SK-N-SH treated with all-trans-retinoic acid at 6 μM for 48 hours (cell line): ENCODE results near the gene FHOD3.

Experiments
- ATAC-seq: fragments of 200-7000 bp; cut with Tn5 transposase; 3 replicates; pipeline ENCODE4 v1.9.1; 2020; ENCODE audit warnings: mild to moderate bottlenecking, moderate library complexity
- ARNTL ChIP-seq: fragments of 450-650 bp; formaldehyde crosslinking; IDR thresholded peaks from 2 replicates; pipeline ENCODE4 v1.5.0; 2020; ENCODE audit warnings: low read depth, mild to moderate bottlenecking, moderate library complexity, borderline replicate concordance
- BACH2 ChIP-seq: fragments of 250-450 bp; sonication (Bioruptor Pico); IDR thresholded peaks from 2 replicates; pipeline ENCODE4 v1.9.0; 2021; ENCODE audit warnings: mild to moderate bottlenecking, borderline replicate concordance
- CSDC2 ChIP-seq: fragments of 250-450 bp; sonication (Bioruptor Pico); IDR thresholded peaks from 2 replicates; pipeline ENCODE4 v1.5.0; 2020; ENCODE audit warnings: mild to moderate bottlenecking, moderate library complexity
- CSRNP3 ChIP-seq: fragments of 250-450 bp; sonication (Bioruptor Pico); IDR thresholded peaks from 2 replicates; pipeline ENCODE4 v1.5.1; 2021; ENCODE audit warnings: mild to moderate bottlenecking, moderate library complexity
- ESRRG ChIP-seq: fragments of 250-450 bp; sonication (Bioruptor Pico); IDR thresholded peaks from 2 replicates; pipeline ENCODE4 v1.6.1; 2021; ENCODE audit warnings: mild to moderate bottlenecking
- ISL1 ChIP-seq: fragments of 250-450 bp; sonication (Bioruptor Pico); IDR thresholded peaks from 2 replicates; pipeline ENCODE4 v2.1.2; 2022; ENCODE audit warnings: mild to moderate bottlenecking, moderate library complexity
- OSR1 ChIP-seq: fragments of 250-450 bp; sonication (Bioruptor Pico); IDR thresholded peaks from 2 replicates; pipeline ENCODE4 v1.8.0; 2022; ENCODE audit warnings: moderate library complexity, mild to moderate bottlenecking, inconsistent platforms
- PPARA ChIP-seq: fragments of 250-450 bp; sonication (Bioruptor Pico); IDR thresholded peaks from 2 replicates; pipeline ENCODE4 v1.5.0; 2020; ENCODE audit warnings: mild to moderate bottlenecking, borderline replicate concordance
- RARB ChIP-seq: fragments of 250-450 bp; sonication (Bioruptor Pico); IDR thresholded peaks from 2 replicates; pipeline ENCODE4 v1.8.0; 2021; ENCODE audit warnings: mild to moderate bottlenecking, moderate library complexity
- SNAI2 ChIP-seq: fragments of 250-450 bp; sonication (Bioruptor Pico); IDR thresholded peaks from 2 replicates; pipeline ENCODE4 v1.5.0; 2020; ENCODE audit warnings: mild to moderate bottlenecking, moderate library complexity
- TCF4 ChIP-seq: fragments of 250-450 bp; sonication (Bioruptor Pico); IDR thresholded peaks from 2 replicates; pipeline ENCODE4 v1.8.0; 2021; ENCODE audit warnings: mild to moderate bottlenecking, moderate library complexity, borderline replicate concordance
- ZC3H10 ChIP-seq: fragments of 250-450 bp; sonication (Bioruptor Pico); IDR thresholded peaks from 2 replicates; pipeline ENCODE4 v1.5.1; 2021; ENCODE audit warnings: mild to moderate bottlenecking, moderate library complexity
- ZFP3 ChIP-seq: fragments of 250-450 bp; sonication (Bioruptor Pico); IDR thresholded peaks from 2 replicates; pipeline ENCODE4 v1.5.0; 2020; ENCODE audit warnings: mild to moderate bottlenecking, moderate library complexity
- ZFP30 ChIP-seq: fragments of 450-650 bp; formaldehyde crosslinking; IDR thresholded peaks from 2 replicates; pipeline ENCODE4 v1.5.0; 2022; ENCODE audit warnings: mild to moderate bottlenecking, moderate library complexity
- ZNF565 ChIP-seq: fragments of 450-650 bp; formaldehyde crosslinking; conservative IDR thresholded peaks from 2 replicates; pipeline ENCODE4 v1.5.0; 2020; ENCODE audit warnings: low read depth, mild to moderate bottlenecking, moderate library complexity
- ZNF70 ChIP-seq: fragments of 450-650 bp; formaldehyde crosslinking; IDR thresholded peaks from 2 replicates; pipeline ENCODE4 v1.5.0; 2020; ENCODE audit warnings: mild to moderate bottlenecking, moderate library complexity
- TF ChIP-seq, protein P1 (sequence below): fragments of 250-450 bp; sonication (Bioruptor Pico); IDR thresholded peaks from 2 replicates; pipeline ENCODE4 v1.5.1; 2020; ENCODE audit warnings: low read depth, mild to moderate bottlenecking, moderate library complexity
- TF ChIP-seq, protein P2 (sequence below): fragments of 250-450 bp; sonication (Bioruptor Pico); IDR thresholded peaks from 2 replicates; pipeline ENCODE4 v1.8.0; 2020; ENCODE audit warnings: mild to moderate bottlenecking, moderate library complexity, borderline replicate concordance
- TF ChIP-seq, protein P3 (sequence below): fragments of 250-450 bp; sonication (Bioruptor Pico); IDR thresholded peaks from 2 replicates; pipeline ENCODE4 v1.8.0; 2021; ENCODE audit warnings: low read depth, mild to moderate bottlenecking, moderate library complexity, borderline replicate concordance
- TF ChIP-seq, protein P4 (sequence below): fragments of 250-450 bp; sonication (Bioruptor Pico); IDR thresholded peaks from 2 replicates; pipeline ENCODE4 v1.5.0; 2020; ENCODE audit warnings: mild to moderate bottlenecking, moderate library complexity

FHOD3 gene

DNA sequence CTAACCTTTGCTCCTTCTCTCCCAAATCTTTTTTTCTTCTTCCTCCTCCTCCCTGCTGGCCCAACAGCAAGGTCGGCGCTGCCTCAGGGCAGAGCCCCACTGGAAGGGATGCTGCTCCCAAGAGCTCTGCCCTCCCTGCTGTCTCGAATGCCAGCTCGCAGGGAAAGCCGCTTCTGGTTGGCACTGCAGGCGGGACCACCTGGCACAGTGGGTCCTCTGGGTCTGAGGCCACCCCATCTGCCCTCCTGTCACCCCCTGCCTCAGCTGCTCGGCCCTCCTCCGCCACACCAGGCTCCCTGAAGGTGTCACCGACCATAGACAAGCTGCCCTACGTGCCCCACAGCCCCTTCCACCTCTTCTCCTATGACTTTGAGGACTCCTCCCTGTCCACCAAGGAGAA is 355.0 kb downstream of the FHOD3 start:
- ATAC-seq = no peak
- TF ChIP-seq PPARA (no peak), CSDC2 (CRISPR knock-in tag) (no peak), SNAI2 (CRISPR knock-in tag) (no peak)

DNA sequence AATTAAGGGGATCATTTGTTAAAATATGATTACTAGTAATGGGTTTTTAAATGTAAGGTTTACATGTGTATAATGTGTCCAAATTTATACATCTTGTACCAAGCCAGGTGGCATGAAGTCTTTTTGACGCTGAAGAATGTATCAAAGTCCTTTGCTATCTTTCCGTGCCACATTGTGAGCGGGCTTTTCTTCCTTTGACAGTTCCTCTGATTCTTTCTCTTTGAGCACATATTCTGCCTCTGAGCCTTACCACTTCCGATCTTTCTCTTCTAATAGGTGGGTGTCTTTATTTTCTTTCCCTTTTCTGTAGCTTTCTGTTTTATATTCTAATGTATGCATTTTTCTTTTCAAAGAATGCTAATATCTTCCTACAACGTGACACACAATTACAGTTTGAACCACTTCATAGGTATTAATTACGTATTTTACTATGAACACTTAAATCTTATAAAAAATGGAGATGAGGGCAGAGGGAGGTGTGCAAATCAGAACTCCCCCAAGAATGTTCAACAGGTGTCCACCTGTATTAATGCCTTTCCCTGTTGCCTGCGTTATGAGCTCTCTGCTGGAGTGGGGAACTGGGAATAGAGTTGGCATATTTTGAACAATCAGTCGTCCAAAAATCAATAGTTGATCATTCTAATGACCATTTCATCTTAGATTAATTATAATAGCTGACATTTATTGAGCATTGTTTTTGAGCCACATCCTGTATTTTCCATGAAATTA is 355.8 kb downstream of the FHOD3 start:
- ATAC-seq = no peak
- TF ChIP-seq ESRRG (CRISPR knock-in tag) (no peak), SNAI2 (CRISPR knock-in tag) (no peak), ZNF70 (CRISPR knock-in tag) (no peak), ISL1 (CRISPR knock-in tag) (no peak), BACH2 (CRISPR knock-in tag) (no peak), RARB (CRISPR knock-in tag) (no peak), OSR1 (CRISPR knock-in tag) (no peak), ZFP30 (CRISPR knock-in tag) (no peak), TCF4 (CRISPR knock-in tag) (no peak), ZC3H10 (CRISPR knock-in tag) (no peak), CSDC2 (CRISPR knock-in tag) (no peak)
- TF ChIP-seq, protein P1, sequence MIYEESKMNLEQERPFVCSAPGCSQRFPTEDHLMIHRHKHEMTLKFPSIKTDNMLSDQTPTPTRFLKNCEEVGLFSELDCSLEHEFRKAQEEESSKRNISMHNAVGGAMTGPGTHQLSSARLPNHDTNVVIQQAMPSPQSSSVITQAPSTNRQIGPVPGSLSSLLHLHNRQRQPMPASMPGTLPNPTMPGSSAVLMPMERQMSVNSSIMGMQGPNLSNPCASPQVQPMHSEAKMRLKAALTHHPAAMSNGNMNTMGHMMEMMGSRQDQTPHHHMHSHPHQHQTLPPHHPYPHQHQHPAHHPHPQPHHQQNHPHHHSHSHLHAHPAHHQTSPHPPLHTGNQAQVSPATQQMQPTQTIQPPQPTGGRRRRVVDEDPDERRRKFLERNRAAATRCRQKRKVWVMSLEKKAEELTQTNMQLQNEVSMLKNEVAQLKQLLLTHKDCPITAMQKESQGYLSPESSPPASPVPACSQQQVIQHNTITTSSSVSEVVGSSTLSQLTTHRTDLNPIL (CRISPR knock-in tag) = no peak
- TF ChIP-seq, protein P2, sequence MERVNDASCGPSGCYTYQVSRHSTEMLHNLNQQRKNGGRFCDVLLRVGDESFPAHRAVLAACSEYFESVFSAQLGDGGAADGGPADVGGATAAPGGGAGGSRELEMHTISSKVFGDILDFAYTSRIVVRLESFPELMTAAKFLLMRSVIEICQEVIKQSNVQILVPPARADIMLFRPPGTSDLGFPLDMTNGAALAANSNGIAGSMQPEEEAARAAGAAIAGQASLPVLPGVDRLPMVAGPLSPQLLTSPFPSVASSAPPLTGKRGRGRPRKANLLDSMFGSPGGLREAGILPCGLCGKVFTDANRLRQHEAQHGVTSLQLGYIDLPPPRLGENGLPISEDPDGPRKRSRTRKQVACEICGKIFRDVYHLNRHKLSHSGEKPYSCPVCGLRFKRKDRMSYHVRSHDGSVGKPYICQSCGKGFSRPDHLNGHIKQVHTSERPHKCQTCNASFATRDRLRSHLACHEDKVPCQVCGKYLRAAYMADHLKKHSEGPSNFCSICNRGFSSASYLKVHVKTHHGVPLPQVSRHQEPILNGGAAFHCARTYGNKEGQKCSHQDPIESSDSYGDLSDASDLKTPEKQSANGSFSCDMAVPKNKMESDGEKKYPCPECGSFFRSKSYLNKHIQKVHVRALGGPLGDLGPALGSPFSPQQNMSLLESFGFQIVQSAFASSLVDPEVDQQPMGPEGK (CRISPR knock-in tag) = no peak
- TF ChIP-seq, protein P3, sequence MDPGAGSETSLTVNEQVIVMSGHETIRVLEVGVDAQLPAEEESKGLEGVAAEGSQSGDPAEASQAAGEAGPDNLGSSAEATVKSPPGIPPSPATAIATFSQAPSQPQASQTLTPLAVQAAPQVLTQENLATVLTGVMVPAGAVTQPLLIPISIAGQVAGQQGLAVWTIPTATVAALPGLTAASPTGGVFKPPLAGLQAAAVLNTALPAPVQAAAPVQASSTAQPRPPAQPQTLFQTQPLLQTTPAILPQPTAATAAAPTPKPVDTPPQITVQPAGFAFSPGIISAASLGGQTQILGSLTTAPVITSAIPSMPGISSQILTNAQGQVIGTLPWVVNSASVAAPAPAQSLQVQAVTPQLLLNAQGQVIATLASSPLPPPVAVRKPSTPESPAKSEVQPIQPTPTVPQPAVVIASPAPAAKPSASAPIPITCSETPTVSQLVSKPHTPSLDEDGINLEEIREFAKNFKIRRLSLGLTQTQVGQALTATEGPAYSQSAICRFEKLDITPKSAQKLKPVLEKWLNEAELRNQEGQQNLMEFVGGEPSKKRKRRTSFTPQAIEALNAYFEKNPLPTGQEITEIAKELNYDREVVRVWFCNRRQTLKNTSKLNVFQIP (CRISPR knock-in tag) = no peak
- TF ChIP-seq, protein P4, sequence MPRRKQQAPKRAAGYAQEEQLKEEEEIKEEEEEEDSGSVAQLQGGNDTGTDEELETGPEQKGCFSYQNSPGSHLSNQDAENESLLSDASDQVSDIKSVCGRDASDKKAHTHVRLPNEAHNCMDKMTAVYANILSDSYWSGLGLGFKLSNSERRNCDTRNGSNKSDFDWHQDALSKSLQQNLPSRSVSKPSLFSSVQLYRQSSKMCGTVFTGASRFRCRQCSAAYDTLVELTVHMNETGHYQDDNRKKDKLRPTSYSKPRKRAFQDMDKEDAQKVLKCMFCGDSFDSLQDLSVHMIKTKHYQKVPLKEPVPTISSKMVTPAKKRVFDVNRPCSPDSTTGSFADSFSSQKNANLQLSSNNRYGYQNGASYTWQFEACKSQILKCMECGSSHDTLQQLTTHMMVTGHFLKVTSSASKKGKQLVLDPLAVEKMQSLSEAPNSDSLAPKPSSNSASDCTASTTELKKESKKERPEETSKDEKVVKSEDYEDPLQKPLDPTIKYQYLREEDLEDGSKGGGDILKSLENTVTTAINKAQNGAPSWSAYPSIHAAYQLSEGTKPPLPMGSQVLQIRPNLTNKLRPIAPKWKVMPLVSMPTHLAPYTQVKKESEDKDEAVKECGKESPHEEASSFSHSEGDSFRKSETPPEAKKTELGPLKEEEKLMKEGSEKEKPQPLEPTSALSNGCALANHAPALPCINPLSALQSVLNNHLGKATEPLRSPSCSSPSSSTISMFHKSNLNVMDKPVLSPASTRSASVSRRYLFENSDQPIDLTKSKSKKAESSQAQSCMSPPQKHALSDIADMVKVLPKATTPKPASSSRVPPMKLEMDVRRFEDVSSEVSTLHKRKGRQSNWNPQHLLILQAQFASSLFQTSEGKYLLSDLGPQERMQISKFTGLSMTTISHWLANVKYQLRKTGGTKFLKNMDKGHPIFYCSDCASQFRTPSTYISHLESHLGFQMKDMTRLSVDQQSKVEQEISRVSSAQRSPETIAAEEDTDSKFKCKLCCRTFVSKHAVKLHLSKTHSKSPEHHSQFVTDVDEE (CRISPR knock-in tag) = no peak
- TF ChIP-seq, all 23 proteins: peak for 0

DNA sequence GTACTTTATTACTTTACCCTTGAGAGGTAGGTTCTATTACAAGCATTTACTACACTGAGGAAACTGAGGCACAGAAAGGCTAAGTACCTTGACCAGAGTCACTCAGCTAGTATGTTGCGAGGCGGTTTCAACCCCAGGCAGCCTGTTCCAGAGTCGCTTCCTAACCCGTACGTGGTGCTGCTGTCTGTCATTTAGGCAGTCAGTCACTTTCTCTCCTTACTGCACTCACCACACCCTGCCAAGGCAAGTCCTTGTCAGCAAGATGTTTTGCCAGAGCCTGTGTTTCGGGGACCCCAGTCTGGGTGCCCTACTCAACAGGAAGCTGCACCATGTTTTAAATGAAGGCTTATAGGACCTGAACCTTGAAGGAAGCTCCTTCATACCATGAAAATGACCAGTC is 356.4 kb downstream of the FHOD3 start:
- ATAC-seq = no peak

More for the DNA sequence above, 356.4 kb downstream of the FHOD3 start:
- TF ChIP-seq OSR1 (CRISPR knock-in tag) (no peak), TCF4 (CRISPR knock-in tag) (no peak), ZFP3 (CRISPR knock-in tag) (no peak), RARB (CRISPR knock-in tag) (no peak), ZNF70 (CRISPR knock-in tag) (no peak), ARNTL (CRISPR knock-in tag) (no peak), BACH2 (CRISPR knock-in tag) (no peak), ZNF565 (CRISPR knock-in tag) (no peak), ZFP30 (CRISPR knock-in tag) (no peak), ISL1 (CRISPR knock-in tag) (no peak), CSRNP3 (CRISPR knock-in tag) (no peak), PPARA (no peak), ESRRG (CRISPR knock-in tag) (no peak)
- TF ChIP-seq, protein P2 (CRISPR knock-in tag) = no peak
- TF ChIP-seq, protein P1 (CRISPR knock-in tag) = no peak
- TF ChIP-seq, protein P4 (CRISPR knock-in tag) = no peak
- TF ChIP-seq, all 23 proteins: peak for 0
